HL-60 (cell line): ENCODE results near the gene GDPD5.

Source experiments
- GABPA ChIP-seq: IDR thresholded peaks from 2 replicates; pipeline ENCODE4 v1.6.1; 2012; ENCODE audit warnings: low read depth
- TF ChIP-seq, protein P1 (sequence below): IDR thresholded peaks from one replicate; pipeline ENCODE4 v1.5.1; 2011; ENCODE audit warnings: low read length, control low read depth, inconsistent platforms; ENCODE audit not compliant: insufficient read depth

DNA sequence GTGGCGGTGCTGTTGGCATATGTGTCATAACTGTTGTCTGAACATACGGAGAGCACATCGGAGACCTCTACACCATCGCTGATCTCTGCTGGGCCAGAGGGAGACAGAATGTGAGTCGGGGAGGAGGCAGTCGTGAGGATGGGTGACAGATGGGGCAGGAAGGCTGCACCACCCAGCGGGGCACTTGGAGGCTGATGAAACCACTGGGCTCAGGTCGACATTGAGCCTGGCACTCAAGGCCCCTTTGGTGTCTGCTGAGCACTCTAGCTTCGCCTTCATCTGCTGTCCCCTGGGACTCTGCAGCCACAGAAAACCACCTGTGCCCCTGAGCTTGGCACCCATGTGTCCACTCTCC is 90.2 kb downstream of the GDPD5 start:
- TF ChIP-seq, protein P1, sequence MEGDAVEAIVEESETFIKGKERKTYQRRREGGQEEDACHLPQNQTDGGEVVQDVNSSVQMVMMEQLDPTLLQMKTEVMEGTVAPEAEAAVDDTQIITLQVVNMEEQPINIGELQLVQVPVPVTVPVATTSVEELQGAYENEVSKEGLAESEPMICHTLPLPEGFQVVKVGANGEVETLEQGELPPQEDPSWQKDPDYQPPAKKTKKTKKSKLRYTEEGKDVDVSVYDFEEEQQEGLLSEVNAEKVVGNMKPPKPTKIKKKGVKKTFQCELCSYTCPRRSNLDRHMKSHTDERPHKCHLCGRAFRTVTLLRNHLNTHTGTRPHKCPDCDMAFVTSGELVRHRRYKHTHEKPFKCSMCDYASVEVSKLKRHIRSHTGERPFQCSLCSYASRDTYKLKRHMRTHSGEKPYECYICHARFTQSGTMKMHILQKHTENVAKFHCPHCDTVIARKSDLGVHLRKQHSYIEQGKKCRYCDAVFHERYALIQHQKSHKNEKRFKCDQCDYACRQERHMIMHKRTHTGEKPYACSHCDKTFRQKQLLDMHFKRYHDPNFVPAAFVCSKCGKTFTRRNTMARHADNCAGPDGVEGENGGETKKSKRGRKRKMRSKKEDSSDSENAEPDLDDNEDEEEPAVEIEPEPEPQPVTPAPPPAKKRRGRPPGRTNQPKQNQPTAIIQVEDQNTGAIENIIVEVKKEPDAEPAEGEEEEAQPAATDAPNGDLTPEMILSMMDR = no peak
- no peak for TF ChIP-seq GABPA
